Naive thymus-derived CD4-positive, alpha-beta T cell (primary cell): ENCODE measurements around the gene CNN1. TPM values are rescaled to one million over a fixed set of nuclear protein-coding genes. Genes with fewer than 3 reads are reported as not detected.
A peak's percentile ranks its signal among the peaks of the same experiment; 100 is the strongest.
"Not testable (repeated sequence)": the region's sequence is repeated elsewhere in the genome, so short reads cannot be mapped to it uniquely, and the experiment has no call there.

ENCODE experiments used
- ATAC-seq: fragments of 150-1000 bp; cut with Tn5 transposase; 2 replicates; pipeline ENCODE4 v1.10.0; 2021; ENCODE audit warnings: mild to moderate bottlenecking, moderate library complexity
- CTCF ChIA-PET: fragments of 350-600 bp; sonication (Branson Sonifier 250); formaldehyde crosslinking; loops from one replicate; lab custom pipeline; 2021; ENCODE audit warnings: antibody characterized with exemption; lab: Charles Lee
- POLR2A ChIA-PET: fragments of 350-600 bp; sonication (Branson Sonifier 250); formaldehyde crosslinking; loops from one replicate; lab custom pipeline; 2021; ENCODE audit warnings: antibody characterized with exemption, inconsistent platforms; lab: Charles Lee
- DNase-seq, 9 donors: peaks; one replicate each; pipeline versions ENCODE4 v3.0.0 to v3.0.0-alpha.2; 2020 to 2022; ENCODE audit warnings: mixed read lengths in 1 of 9
- H3K27ac ChIP-seq: one replicate; pipeline ENCODE4 v1.7.0; 2013; ENCODE audit warnings: mild to moderate bottlenecking, low read depth, low read length, moderate library complexity
- H3K27me3 ChIP-seq, 2 donors: one replicate each; pipeline ENCODE4 v1.7.0; 2013; ENCODE audit warnings: low read length in 2 of 2, mild to moderate bottlenecking in 2 of 2, moderate library complexity in 2 of 2; ENCODE audit not compliant: control insufficient read depth in 2 of 2, insufficient read depth in 2 of 2
- H3K36me3 ChIP-seq, 3 experiments: 1 replicate in 2 of 3; 2 replicates in 1 of 3; pipeline ENCODE4 v1.7.0; 2013; ENCODE audit warnings: low read length in 3 of 3, mild to moderate bottlenecking in 3 of 3, moderate library complexity in 1 of 3; ENCODE audit not compliant: insufficient read depth in 3 of 3, control insufficient read depth in 2 of 3
- H3K4me1 ChIP-seq, 2 donors: one replicate each; pipeline ENCODE4 v1.7.0; 2013; ENCODE audit warnings: low read length in 2 of 2, mild to moderate bottlenecking in 2 of 2, moderate library complexity in 1 of 2; ENCODE audit not compliant: control insufficient read depth in 2 of 2, insufficient read depth in 2 of 2
- H3K4me3 ChIP-seq: 2 replicates; pipeline ENCODE4 v1.7.0; 2013; ENCODE audit warnings: mild to moderate bottlenecking, low read length
- H3K9me3 ChIP-seq, 3 experiments: 1 replicate in 2 of 3; 2 replicates in 1 of 3; pipeline ENCODE4 v1.7.0; 2013; ENCODE audit warnings: low read length in 3 of 3; ENCODE audit not compliant: control insufficient read depth in 2 of 3
- H3K27ac Mint-ChIP-seq, 9 donors: one replicate each; pipeline ENCODE4 v1.8.0; 2020 to 2022; ENCODE audit warnings: mixed read lengths in 9 of 9, mild to moderate bottlenecking in 8 of 9, moderate library complexity in 5 of 9, inconsistent platforms in 2 of 9
- H3K27me3 Mint-ChIP-seq, 5 donors: one replicate each; pipeline ENCODE4 v1.8.0; 2021 to 2022; ENCODE audit warnings: mixed read lengths in 5 of 5, mild to moderate bottlenecking in 1 of 5
- H3K36me3 Mint-ChIP-seq, 5 donors: one replicate each; pipeline ENCODE4 v1.8.0; 2020 to 2022; ENCODE audit warnings: mixed read lengths in 5 of 5, mild to moderate bottlenecking in 3 of 5, inconsistent platforms in 1 of 5
- H3K4me1 Mint-ChIP-seq, 7 donors: one replicate each; pipeline ENCODE4 v1.8.0; 2020 to 2022; ENCODE audit warnings: mixed read lengths in 7 of 7, mild to moderate bottlenecking in 3 of 7, inconsistent platforms in 1 of 7
- H3K4me3 Mint-ChIP-seq, 10 donors: one replicate each; pipeline ENCODE4 v1.8.0; 2020 to 2022; ENCODE audit warnings: mild to moderate bottlenecking in 10 of 10, mixed read lengths in 10 of 10, moderate library complexity in 6 of 10, inconsistent platforms in 2 of 10
- H3K9me3 Mint-ChIP-seq, 11 donors: one replicate each; pipeline ENCODE4 v1.8.0; 2020 to 2022; ENCODE audit warnings: mixed read lengths in 11 of 11, mild to moderate bottlenecking in 4 of 11, inconsistent platforms in 1 of 11, moderate library complexity in 1 of 11
- intact Hi-C, 2 donors: fragments of 100-400 bp; cut with micrococcal nuclease; formaldehyde crosslinking; loops; one replicate each; pipeline ENCODE4 v1.15.1; 2023
- microRNA-seq: library from miRNA; unstranded; fragments of <30 nt; microRNA quantifications from one replicate; pipeline ENCODE4 v1.2.0, GENCODE V29; 2022; ENCODE audit warnings: borderline microRNAs expressed
- polyA plus RNA-seq, 2 donors: library from polyadenylated mRNA; unstranded; fragments of 300-500 nt; fragmentation: Illumina TruSeq; gene quantifications; one replicate each; pipeline ENCODE4 v1.2.3, GENCODE V29; 2021
- total RNA-seq, 6 experiments: library from RNA in 5 of 6; stranded (reverse) in 5 of 6; gene quantifications; 1 replicate in 5 of 6; 2 replicates in 1 of 6; pipeline ENCODE4 v1.2.3 and lab custom pipeline; 2021 to 2026

The CNN1 gene
- total and polyA plus RNA-seq, 7 experiments from 2014 or later = not detected

DNA sequence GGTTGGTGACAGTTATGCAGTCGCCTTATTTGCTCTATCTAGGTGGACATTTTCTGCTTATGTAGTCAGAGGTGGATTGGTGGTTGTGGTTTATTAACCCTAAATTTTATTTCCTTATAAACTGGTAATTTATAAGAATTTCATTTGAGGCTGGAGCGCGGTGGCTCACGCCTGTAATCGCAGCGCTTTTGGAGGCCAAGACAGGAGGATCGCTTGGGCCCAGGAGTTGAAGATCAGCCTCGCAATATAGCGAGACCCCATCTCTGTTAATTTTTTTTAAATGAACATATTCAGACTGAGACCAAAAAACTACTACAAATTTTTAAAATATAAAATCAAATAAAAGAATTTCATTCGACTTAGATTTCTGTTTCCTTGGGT lies 59.4 kb downstream of the CNN1 start:
- H3K4me1 Mint-ChIP-seq = peaks cover 18 to 47% (median 34%) of the 10 kb centered on the region in 7 donors
- H3K4me1 ChIP-seq = peaks cover 3 to 14% of the 10 kb centered on the region in 2 donors
- H3K4me3 ChIP-seq = peak overlapping the region; percentile 85
- no peaks in the 10 kb centered on the region for H3K27me3 Mint-ChIP-seq
- DNase-seq (no peak), ATAC-seq (no peak)
- peaks cover 0 to 6% (median 0%) of the 10 kb centered on the region in 3 experiments for H3K36me3 ChIP-seq
- peak overlapping the region; percentile 68 to 95 (median 91) for H3K27ac Mint-ChIP-seq
- H3K27ac ChIP-seq = peak overlapping the region; percentile 88
- H3K9me3 Mint-ChIP-seq = peaks cover 0 to 11% (median 0%) of the 10 kb centered on the region in 11 donors
- ChIA-PET CTCF (interaction anchor here (0.6 kb wide), 1 partner anchor 287 kb away, joined by 5 read pairs; no protein-coding TSS in a partner anchor), POLR2A (interaction anchor here (0.6 to 1.5 kb wide), 3 partner anchors 26 to 460 kb away, joined by 3 to 4 read pairs (median 3); partner anchors contain the start of gene ELOF1)
- peak overlapping the region; percentile 87 to 96 (median 92) for H3K4me3 Mint-ChIP-seq
- H3K9me3 ChIP-seq = no peaks in the 10 kb centered on the region
- H3K36me3 Mint-ChIP-seq = peaks cover 0 to 29% (median 12%) of the 10 kb centered on the region in 5 donors
- H3K27me3 ChIP-seq = no peaks in the 10 kb centered on the region
- intact Hi-C loops = no loop called here

DNA sequence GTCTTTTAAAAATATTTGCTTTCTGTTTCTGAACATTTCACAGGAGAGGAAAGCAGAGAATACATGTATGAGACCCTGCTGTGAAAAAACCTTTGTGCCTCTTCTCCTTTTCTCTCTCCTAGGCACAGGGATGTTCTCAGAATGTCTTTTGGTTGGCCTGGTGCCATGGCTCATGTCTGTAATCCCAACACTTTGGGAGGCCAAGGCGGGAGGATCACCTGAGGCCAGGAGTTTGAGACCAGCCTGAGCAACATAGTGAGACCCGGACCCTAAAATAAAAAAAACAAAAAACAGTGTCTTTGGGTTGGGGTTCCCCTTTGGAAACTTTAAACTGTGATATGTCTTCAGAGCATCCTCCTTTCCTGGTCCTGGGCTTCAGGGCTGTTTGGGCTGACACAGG lies 60.1 kb downstream of the CNN1 start:
- ChIA-PET POLR2A (no interaction called here), CTCF (no interaction called here)
- DNase-seq = no peak
- Histone ChIP-seq H3K27me3 (no peaks in the 10 kb centered on the region), H3K9me3 (no peaks in the 10 kb centered on the region), H3K27ac (no peak overlapping the region), H3K4me3 (no peak overlapping the region), H3K36me3 (peaks cover 0 to 6% (median 0%) of the 10 kb centered on the region in 3 experiments), H3K4me1 (peaks cover 3 to 14% of the 10 kb centered on the region in 2 donors)
- intact Hi-C loops = no loop called here
- peak overlapping the region in 6 of 9 donors; percentile 51 to 92 (median 74) for H3K27ac Mint-ChIP-seq
- no peaks in the 10 kb centered on the region for H3K27me3 Mint-ChIP-seq
- H3K36me3 Mint-ChIP-seq = peaks cover 0 to 31% (median 15%) of the 10 kb centered on the region in 5 donors
- H3K4me1 Mint-ChIP-seq = peaks cover 18 to 47% (median 34%) of the 10 kb centered on the region in 7 donors
- peaks cover 0 to 11% (median 0%) of the 10 kb centered on the region in 11 donors for H3K9me3 Mint-ChIP-seq
- H3K4me3 Mint-ChIP-seq = peak overlapping the region; percentile 47 to 94 (median 88)
- no peak for ATAC-seq

DNA sequence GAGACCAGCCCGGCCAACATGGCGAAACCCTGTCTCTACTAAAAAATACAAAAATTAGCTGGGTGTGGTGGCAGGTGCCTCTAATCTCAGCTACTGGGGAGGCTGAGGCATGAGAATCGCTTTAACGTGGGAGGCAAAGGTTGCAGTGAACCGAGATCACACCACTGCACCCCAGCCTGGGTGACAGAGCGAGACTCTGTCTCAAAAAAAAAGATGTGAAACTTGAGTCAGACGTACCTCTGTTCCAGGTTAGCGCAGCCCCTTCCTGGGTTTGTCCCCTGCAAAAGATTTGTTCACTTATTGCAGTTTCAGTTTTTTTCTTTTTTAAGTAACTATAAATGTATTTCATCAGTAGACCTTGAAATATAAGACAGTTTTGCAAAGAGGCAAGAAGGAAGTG lies 61.1 kb downstream of the CNN1 start:
- intact Hi-C loops, H3K9me3 ChIP-seq, CTCF ChIA-PET, H3K27me3 ChIP-seq, ATAC-seq, DNase-seq, H3K27ac ChIP-seq, H3K4me3 ChIP-seq, H3K27me3 Mint-ChIP-seq: not testable (repeated sequence)
- POLR2A ChIA-PET = interaction anchor here (0.6 kb wide), 1 partner anchor 1083 kb away, joined by 3 read pairs; no protein-coding TSS in a partner anchor
- Histone ChIP-seq H3K36me3 (peaks cover 0 to 14% (median 0%) of the 10 kb centered on the region in 3 experiments), H3K4me1 (peaks cover 3 to 14% of the 10 kb centered on the region in 2 donors)
- H3K4me3 Mint-ChIP-seq = peak overlapping the region in 4 of 10 donors; percentile 25 to 94 (median 59)
- peaks cover 4 to 40% (median 24%) of the 10 kb centered on the region in 5 donors for H3K36me3 Mint-ChIP-seq
- H3K9me3 Mint-ChIP-seq = peaks cover 0 to 16% (median 2%) of the 10 kb centered on the region in 11 donors
- peaks cover 18 to 47% (median 34%) of the 10 kb centered on the region in 7 donors for H3K4me1 Mint-ChIP-seq
- H3K27ac Mint-ChIP-seq = peak overlapping the region in 1 of 9 donors; percentile 30

Small RNA genes lying within 50 kb of the gene (microRNA-seq; reads per million reads assigned to microRNA genes)
- gene MIR7974 = not detected

Other genes with a start within 250 kb of the CNN1 start
- gene TSPAN16, start 242.7 kb upstream of the CNN1 start, total RNA-seq = not detected
- not detected for gene TSPAN16, start 242.7 kb upstream of the CNN1 start, polyA plus RNA-seq
- 10 to 100 TPM in 2 of 5 experiments, 1 to 10 TPM in 3; 7.4 to 38.2 (median 8.8) TPM for gene RAB3D, start 199.2 kb upstream of the CNN1 start, total RNA-seq
- 1 to 10 TPM; 1.4 to 2.3 TPM for gene RAB3D, start 199.2 kb upstream of the CNN1 start, polyA plus RNA-seq
- gene TMEM205, start 192.6 kb upstream of the CNN1 start, total RNA-seq = 10 to 100 TPM; 19.5 to 36.7 (median 29.5) TPM
- 10 to 100 TPM; 66.7 to 81.0 TPM for gene TMEM205, start 192.6 kb upstream of the CNN1 start, polyA plus RNA-seq
- 10 to 100 TPM; 17.6 to 87.4 (median 84.3) TPM for gene CCDC159, start 192.3 kb upstream of the CNN1 start, total RNA-seq
- gene CCDC159, start 192.3 kb upstream of the CNN1 start, polyA plus RNA-seq = 10 to 100 TPM in 1 of 2 donors, 1 to 10 TPM in 1; 10.0 to 19.6 TPM
- gene PLPPR2, start 183.4 kb upstream of the CNN1 start, total RNA-seq = 10 to 100 TPM in 4 of 5 experiments, 1 to 10 TPM in 1; 2.6 to 31.0 (median 13.7) TPM
- 1 to 10 TPM in 1 of 2 donors, under 1 TPM in 1; 0.92 to 1.0 TPM for gene PLPPR2, start 183.4 kb upstream of the CNN1 start, polyA plus RNA-seq
- 1 to 10 TPM; 3.4 to 4.2 (median 4.0) TPM for gene SWSAP1, start 164.2 kb upstream of the CNN1 start, total RNA-seq
- gene SWSAP1, start 164.2 kb upstream of the CNN1 start, polyA plus RNA-seq = 1 to 10 TPM; 5.9 to 7.3 TPM
- 1 to 10 TPM; 5.1 to 9.5 (median 8.4) TPM for gene EPOR, start 154.5 kb upstream of the CNN1 start, total RNA-seq
- 10 to 100 TPM in 1 of 2 donors, 1 to 10 TPM in 1; 5.9 to 14.8 TPM for gene EPOR, start 154.5 kb upstream of the CNN1 start, polyA plus RNA-seq
- not detected for gene RGL3, start 119.5 kb upstream of the CNN1 start, total RNA-seq
- gene RGL3, start 119.5 kb upstream of the CNN1 start, polyA plus RNA-seq = not detected
- gene ODAD3, start 103.7 kb upstream of the CNN1 start, total RNA-seq = not detected
- gene ODAD3, start 103.7 kb upstream of the CNN1 start, polyA plus RNA-seq = not detected
- gene PRKCSH, start 103.2 kb upstream of the CNN1 start, total RNA-seq = 100 to 1,000 TPM; 254 to 332 (median 288) TPM
- gene PRKCSH, start 103.2 kb upstream of the CNN1 start, polyA plus RNA-seq = 10 to 100 TPM; 30.6 to 53.9 TPM
- gene ELAVL3, start 57.8 kb upstream of the CNN1 start, total RNA-seq = under 1 TPM in 1 of 5 experiments, not detected in 4; 0.19 TPM
- gene ELAVL3, start 57.8 kb upstream of the CNN1 start, polyA plus RNA-seq = not detected
- gene ZNF653, start 33.0 kb upstream of the CNN1 start, total RNA-seq = 10 to 100 TPM; 10.0 to 23.9 (median 22.0) TPM
- 1 to 10 TPM; 1.7 to 4.6 TPM for gene ZNF653, start 33.0 kb upstream of the CNN1 start, polyA plus RNA-seq
- 10 to 100 TPM; 25.8 to 50.3 (median 32.5) TPM for gene ECSIT, start 9.7 kb upstream of the CNN1 start, total RNA-seq
- 10 to 100 TPM; 36.0 to 46.2 TPM for gene ECSIT, start 9.7 kb upstream of the CNN1 start, polyA plus RNA-seq
- gene ELOF1, start 20.4 kb downstream of the CNN1 start, total RNA-seq = 10 to 100 TPM; 34.0 to 59.8 (median 41.9) TPM
- 10 to 100 TPM; 80.0 to 95.5 TPM for gene ELOF1, start 20.4 kb downstream of the CNN1 start, polyA plus RNA-seq
- 10 to 100 TPM; 17.4 to 29.6 (median 23.9) TPM for gene ACP5, start 38.8 kb downstream of the CNN1 start, total RNA-seq
- gene ACP5, start 38.8 kb downstream of the CNN1 start, polyA plus RNA-seq = 10 to 100 TPM; 14.7 to 21.5 TPM
- 10 to 100 TPM in 3 of 5 experiments, 1 to 10 TPM in 2; 5.2 to 15.4 (median 12.3) TPM for gene ZNF627, start 58.6 kb downstream of the CNN1 start, total RNA-seq
- 10 to 100 TPM; 10.7 to 12.3 TPM for gene ZNF627, start 58.6 kb downstream of the CNN1 start, polyA plus RNA-seq
- 1 to 10 TPM; 1.8 to 6.8 (median 2.8) TPM for gene ZNF823, start 200.1 kb downstream of the CNN1 start, total RNA-seq
- 1 to 10 TPM; 3.7 to 3.8 TPM for gene ZNF823, start 200.1 kb downstream of the CNN1 start, polyA plus RNA-seq
- gene ZNF441, start 228.1 kb downstream of the CNN1 start, total RNA-seq = 10 to 100 TPM in 2 of 5 experiments, 1 to 10 TPM in 3; 3.9 to 23.8 (median 7.1) TPM
- gene ZNF441, start 228.1 kb downstream of the CNN1 start, polyA plus RNA-seq = 1 to 10 TPM; 6.6 to 6.8 TPM